Peyer's patch (tissue), 4 donors: ENCODE results near the gene ARCN1. TPM values are rescaled to one million over a fixed set of nuclear protein-coding genes. Genes with fewer than 3 reads are reported as not detected.

Experiments
- DNase-seq, 3 donors: peaks; one replicate each; pipeline ENCODE4 v3.0.0-alpha.2; 2017 to 2019
- H3K27ac ChIP-seq, 4 donors: fragments of 200-600 bp; sonication (generic); one replicate each; pipeline ENCODE4 v1.5.1; 2016 to 2019
- H3K27me3 ChIP-seq, 2 donors: fragments of 200-600 bp; sonication (generic); one replicate each; pipeline ENCODE4 v1.5.1; 2019
- H3K36me3 ChIP-seq, 3 donors: fragments of 200-600 bp; sonication (generic); one replicate each; pipeline ENCODE4 v1.5.1; 2016 to 2019
- H3K4me1 ChIP-seq, 4 donors: fragments of 200-600 bp; sonication (generic); one replicate each; pipeline ENCODE4 v1.5.1; 2016 to 2019
- H3K4me3 ChIP-seq, 4 donors: fragments of 200-600 bp; sonication (generic); 1 replicate in 3 of 4; 2 replicates in 1 of 4; pipeline ENCODE4 v1.5.1; 2016 to 2019; ENCODE audit warnings: mild to moderate bottlenecking in 1 of 4
- H3K9me3 ChIP-seq, 4 donors: fragments of 200-600 bp; sonication (generic); one replicate each; pipeline ENCODE4 v1.5.1; 2016 to 2019; ENCODE audit warnings: mild to moderate bottlenecking in 1 of 4
- POLR2A ChIP-seq, 2 donors: fragments of 450-650 bp; IDR thresholded peaks; one replicate each; pipeline ENCODE4 v1.5.1; 2017; ENCODE audit warnings: antibody characterized with exemption in 2 of 2, mild to moderate bottlenecking in 2 of 2, moderate library complexity in 2 of 2
- total RNA-seq, 4 donors: library from RNA; depleted of rRNA; stranded (reverse); fragments of >200 nt; gene quantifications; one replicate each; pipeline ENCODE4 v1.1.0, GENCODE V29; 2016
- TF ChIP-seq, protein P1 (sequence below), 6 experiments: fragments of 450-650 bp in 4 of 6; fragments of 200-600 bp in 2 of 6; sonication (generic) in 1 of 6; IDR thresholded peaks; one replicate each; pipeline ENCODE4 v1.5.1; 2017 to 2019; ENCODE audit warnings: antibody characterized with exemption in 6 of 6, mild to moderate bottlenecking in 3 of 6, moderate library complexity in 1 of 6

Gene ARCN1
- total RNA-seq, 4 donors from 2014 or later: 54.5 to 116 (median 91.0) TPM

DNA sequence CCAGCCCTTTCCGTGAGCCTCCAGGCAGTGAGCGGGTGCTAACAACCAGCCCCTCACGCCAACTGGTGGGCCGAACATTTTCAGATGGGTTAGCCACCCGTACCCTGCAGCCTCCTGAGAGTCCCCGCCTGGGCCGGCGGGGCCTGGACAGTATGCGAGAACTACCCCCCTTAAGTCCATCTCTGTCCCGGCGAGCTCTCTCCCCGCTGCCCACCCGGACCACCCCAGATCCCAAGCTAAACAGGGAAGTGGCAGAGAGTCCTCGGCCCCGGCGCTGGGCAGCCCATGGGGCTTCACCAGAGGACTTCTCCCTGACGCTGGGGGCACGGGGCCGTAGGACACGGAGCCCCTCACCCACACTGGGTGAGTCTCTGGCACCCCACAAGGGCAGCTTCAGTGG, 55.8 kb downstream of the ARCN1 start:
- no peak for DNase-seq
- no peaks in the 10 kb centered on the region for H3K9me3 ChIP-seq
- H3K36me3 ChIP-seq: peaks cover 0 to 31% (median 0%) of the 10 kb centered on the region in 3 donors
- no peak overlapping the region for H3K27ac ChIP-seq
- TF ChIP-seq, protein P1, sequence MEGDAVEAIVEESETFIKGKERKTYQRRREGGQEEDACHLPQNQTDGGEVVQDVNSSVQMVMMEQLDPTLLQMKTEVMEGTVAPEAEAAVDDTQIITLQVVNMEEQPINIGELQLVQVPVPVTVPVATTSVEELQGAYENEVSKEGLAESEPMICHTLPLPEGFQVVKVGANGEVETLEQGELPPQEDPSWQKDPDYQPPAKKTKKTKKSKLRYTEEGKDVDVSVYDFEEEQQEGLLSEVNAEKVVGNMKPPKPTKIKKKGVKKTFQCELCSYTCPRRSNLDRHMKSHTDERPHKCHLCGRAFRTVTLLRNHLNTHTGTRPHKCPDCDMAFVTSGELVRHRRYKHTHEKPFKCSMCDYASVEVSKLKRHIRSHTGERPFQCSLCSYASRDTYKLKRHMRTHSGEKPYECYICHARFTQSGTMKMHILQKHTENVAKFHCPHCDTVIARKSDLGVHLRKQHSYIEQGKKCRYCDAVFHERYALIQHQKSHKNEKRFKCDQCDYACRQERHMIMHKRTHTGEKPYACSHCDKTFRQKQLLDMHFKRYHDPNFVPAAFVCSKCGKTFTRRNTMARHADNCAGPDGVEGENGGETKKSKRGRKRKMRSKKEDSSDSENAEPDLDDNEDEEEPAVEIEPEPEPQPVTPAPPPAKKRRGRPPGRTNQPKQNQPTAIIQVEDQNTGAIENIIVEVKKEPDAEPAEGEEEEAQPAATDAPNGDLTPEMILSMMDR (IDR thresholded peaks at IDR 0.05): no peak
- no peak for TF ChIP-seq POLR2A (IDR thresholded peaks at IDR 0.05)
- no peaks in the 10 kb centered on the region for H3K27me3 ChIP-seq
- H3K4me1 ChIP-seq: peaks cover 0 to 43% (median 0%) of the 10 kb centered on the region in 4 donors
- H3K4me3 ChIP-seq: no peak overlapping the region

DNA sequence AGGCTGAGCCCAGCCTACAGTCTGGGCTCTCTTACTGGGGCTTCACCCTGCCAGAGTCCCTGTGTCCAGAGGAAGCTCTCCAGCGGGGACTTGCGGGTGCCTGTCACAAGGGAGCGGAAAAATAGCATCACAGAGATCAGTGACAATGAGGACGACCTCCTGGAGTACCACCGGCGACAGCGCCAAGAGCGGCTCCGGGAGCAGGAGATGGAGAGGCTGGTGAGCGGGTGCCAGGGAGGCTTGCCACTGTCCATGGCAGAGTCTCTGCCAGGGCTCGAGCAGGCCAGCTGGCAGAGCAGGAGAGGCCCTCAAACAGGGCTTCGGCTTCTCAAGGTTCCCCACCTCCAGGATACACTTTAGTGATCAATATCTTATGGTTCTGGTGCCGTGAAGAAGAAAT, 56.2 kb downstream of the ARCN1 start:
- DNase-seq: no peak
- Histone ChIP-seq H3K36me3 (peaks cover 0 to 31% (median 0%) of the 10 kb centered on the region in 3 donors), H3K4me3 (no peak overlapping the region), H3K27ac (no peak overlapping the region), H3K4me1 (peaks cover 0 to 47% (median 0%) of the 10 kb centered on the region in 4 donors), H3K9me3 (no peaks in the 10 kb centered on the region), H3K27me3 (no peaks in the 10 kb centered on the region)
- TF ChIP-seq POLR2A (IDR thresholded peaks at IDR 0.05): no peak
- TF ChIP-seq, protein P1 (IDR thresholded peaks at IDR 0.05): no peak

DNA sequence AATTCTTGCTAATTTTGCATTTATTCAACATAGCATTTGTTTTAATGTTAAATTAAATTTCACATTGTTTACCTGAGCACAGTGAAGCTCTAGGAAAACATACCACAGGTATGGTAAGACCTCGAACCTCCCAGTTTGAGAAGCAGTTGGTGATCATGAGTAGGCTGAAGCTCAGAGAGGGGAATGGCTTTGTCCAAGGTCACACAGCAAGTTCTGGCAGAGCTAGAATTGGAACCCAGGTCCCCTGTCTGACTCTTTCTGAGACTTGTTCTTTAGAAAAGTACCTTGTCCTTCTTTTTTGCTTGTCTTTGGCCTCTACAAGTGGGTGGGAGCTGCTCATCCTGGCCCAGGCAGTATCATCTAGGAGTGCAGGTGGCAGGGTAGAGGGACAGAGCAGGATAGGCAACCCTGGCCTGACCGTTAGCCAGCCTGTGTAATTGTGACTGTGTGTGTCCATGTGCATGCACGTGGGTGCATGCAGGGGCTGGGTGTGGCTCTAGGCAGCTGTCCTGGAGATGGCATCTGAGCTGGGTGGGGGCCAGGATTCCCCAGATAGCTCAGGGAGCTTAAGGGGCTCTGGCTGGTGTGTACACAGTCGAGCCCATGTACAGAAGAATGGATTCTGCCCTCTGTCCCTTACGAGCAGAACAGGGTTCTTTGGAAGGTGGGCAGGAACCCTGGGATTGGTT, 56.8 kb downstream of the ARCN1 start:
- Histone ChIP-seq H3K27ac (no peak overlapping the region), H3K36me3 (peaks cover 0 to 31% (median 0%) of the 10 kb centered on the region in 3 donors)

DNA sequence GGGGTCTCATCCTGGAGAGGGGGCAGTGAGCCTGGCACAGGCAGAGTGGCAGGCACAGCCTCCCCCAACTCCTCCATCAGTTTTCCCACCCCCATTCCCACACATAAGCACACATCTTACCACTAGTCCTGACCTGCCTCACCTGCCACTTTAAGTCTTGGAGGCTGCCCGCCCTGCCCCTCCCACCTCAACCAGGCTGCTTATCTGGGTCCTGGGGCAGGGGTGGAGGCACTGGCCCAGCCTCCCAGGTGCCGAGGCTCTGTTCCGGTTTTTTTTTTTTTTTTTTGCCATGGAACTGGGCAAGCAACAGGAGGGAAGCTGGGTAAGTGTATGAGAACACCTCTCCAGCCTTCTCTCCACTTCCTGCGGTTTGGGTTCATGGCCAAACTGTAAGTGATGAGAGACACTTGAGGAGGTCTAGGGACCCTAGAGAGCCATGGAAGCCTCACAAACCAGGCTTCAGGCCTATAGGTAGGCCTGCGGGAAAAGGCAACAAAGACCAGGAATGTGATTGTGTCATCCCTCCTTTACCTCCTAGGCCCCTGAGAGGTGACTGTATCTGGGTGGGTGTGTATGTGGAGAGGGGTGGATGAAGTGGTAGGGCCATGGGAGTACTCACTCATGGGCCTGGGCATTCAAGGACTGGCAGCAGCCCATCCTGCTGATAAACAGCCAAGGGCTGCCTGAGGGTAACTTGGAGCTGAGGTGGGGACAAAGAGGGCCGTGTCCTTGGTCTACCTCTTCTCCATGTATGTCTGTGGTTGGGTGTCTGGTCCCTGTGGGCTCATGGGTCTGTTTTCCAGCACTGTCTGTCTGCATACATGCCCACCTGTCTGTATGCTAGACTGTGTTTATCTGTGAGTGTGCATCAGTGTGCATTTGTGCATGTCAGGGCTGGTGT, 57.8 kb downstream of the ARCN1 start:
- DNase-seq: peak in 2 of 3 donors; percentile 67 to 78
- H3K27me3 ChIP-seq: no peaks in the 10 kb centered on the region
- H3K36me3 ChIP-seq: peaks cover 0 to 29% (median 0%) of the 10 kb centered on the region in 3 donors
- TF ChIP-seq POLR2A (IDR thresholded peaks at IDR 0.05): no peak
- TF ChIP-seq, protein P1 (IDR thresholded peaks at IDR 0.05): no peak
- peak overlapping the region in 2 of 4 donors; percentile 40 to 49 for H3K4me3 ChIP-seq
- H3K4me1 ChIP-seq: peaks cover 0 to 61% (median 3%) of the 10 kb centered on the region in 4 donors
- H3K9me3 ChIP-seq: no peaks in the 10 kb centered on the region
- H3K27ac ChIP-seq: peak overlapping the region in 1 of 4 donors; percentile 55

More for the DNA sequence above, 56.8 kb downstream of the ARCN1 start:
- DNase-seq: no peak
- Histone ChIP-seq H3K9me3 (no peaks in the 10 kb centered on the region), H3K4me1 (peaks cover 0 to 53% (median 0%) of the 10 kb centered on the region in 4 donors), H3K27me3 (no peaks in the 10 kb centered on the region), H3K4me3 (no peak overlapping the region)
- TF ChIP-seq, protein P1 (IDR thresholded peaks at IDR 0.05): no peak

DNA sequence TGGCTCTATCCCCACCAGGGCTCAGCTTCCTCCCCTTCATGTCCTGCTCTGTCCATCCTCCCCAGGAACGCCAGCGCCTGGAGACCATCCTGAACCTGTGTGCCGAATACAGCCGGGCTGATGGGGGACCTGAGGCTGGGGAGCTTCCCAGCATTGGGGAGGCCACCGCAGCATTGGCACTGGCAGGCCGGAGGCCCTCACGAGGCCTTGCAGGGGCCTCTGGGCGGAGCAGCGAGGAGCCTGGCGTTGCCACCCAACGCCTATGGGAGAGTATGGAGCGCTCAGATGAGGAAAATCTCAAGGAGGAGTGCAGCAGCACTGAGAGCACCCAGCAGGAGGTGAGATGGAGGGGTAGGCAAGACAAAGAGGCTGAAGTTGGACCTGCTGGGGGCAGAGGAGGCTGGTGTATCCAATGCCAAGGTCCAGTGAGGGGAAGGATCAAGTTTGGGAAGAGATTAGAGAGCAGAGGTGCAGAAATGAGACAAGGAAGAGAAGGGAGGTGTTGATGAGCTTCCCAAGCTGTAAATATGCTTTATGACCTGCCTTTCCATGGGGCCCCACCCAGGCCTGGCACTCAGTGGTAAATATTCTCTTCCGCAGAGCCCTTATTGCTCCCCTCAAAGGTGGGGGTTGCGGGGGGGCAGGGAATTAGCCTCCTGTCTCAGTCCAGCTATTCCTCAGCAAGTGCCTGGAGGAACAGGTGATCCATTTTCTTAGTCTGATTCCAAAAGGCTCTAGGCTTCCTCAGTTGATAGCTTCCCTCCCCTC, 59.1 kb downstream of the ARCN1 start:
- H3K27ac ChIP-seq: peak overlapping the region in 2 of 4 donors; percentile 25 to 56
- peaks cover 0 to 66% (median 4%) of the 10 kb centered on the region in 4 donors for H3K4me1 ChIP-seq

More for the DNA sequence above, 59.1 kb downstream of the ARCN1 start:
- TF ChIP-seq, protein P1 (IDR thresholded peaks at IDR 0.05): no peak
- no peak for TF ChIP-seq POLR2A (IDR thresholded peaks at IDR 0.05)
- Histone ChIP-seq H3K4me3 (peak overlapping the region in 1 of 4 donors; percentile 40), H3K36me3 (peaks cover 0 to 19% (median 0%) of the 10 kb centered on the region in 3 donors), H3K27me3 (no peaks in the 10 kb centered on the region), H3K9me3 (no peaks in the 10 kb centered on the region)
- peak in 1 of 3 donors; percentile 67 for DNase-seq
